ENCODE measurements around the gene SLC34A3.
"Not testable (repeated sequence)": the region's sequence is repeated elsewhere in the genome, so short reads cannot be mapped to it uniquely, and the experiment has no call there.

Gene SLC34A3

GRCh38 chr9:137262173-137262908 lies 31.6 kb downstream of the SLC34A3 start:
- not testable (repeated sequence) for DNase-seq; H3K36me3 Mint-ChIP-seq (ENCODE audit: low read depth); ATAC-seq; H3K4me1 Mint-ChIP-seq; H3K9me3 Mint-ChIP-seq; H3K27me3 Mint-ChIP-seq; H3K27ac Mint-ChIP-seq; H3K4me3 Mint-ChIP-seq

GRCh38 chr9:137262909-137263285 lies 32.2 kb downstream of the SLC34A3 start:
- ATAC-seq, result no peak
- Mint-ChIP-seq H3K36me3 (ENCODE audit: low read depth) (peaks cover 14% of the 10 kb centered on the region), H3K27ac (no peak overlapping the region)

GRCh38 chr9:137263506-137263905 lies 32.8 kb downstream of the SLC34A3 start:
- H3K4me3 Mint-ChIP-seq, result no peak overlapping the region
- H3K27ac Mint-ChIP-seq, result no peak overlapping the region
- peaks cover under 1% of the 10 kb centered on the region for H3K4me1 Mint-ChIP-seq
- H3K36me3 Mint-ChIP-seq (ENCODE audit: low read depth), result peaks cover 17% of the 10 kb centered on the region
- H3K27me3 Mint-ChIP-seq, result no peaks in the 10 kb centered on the region
- no peak for ATAC-seq
- no peak for DNase-seq
- no peaks in the 10 kb centered on the region for H3K9me3 Mint-ChIP-seq

More at GRCh38 chr9:137262909-137263285, 32.2 kb downstream of the SLC34A3 start:
- no peak for DNase-seq
- no peaks in the 10 kb centered on the region for H3K4me1 Mint-ChIP-seq
- no peaks in the 10 kb centered on the region for H3K27me3 Mint-ChIP-seq
- H3K9me3 Mint-ChIP-seq, result no peaks in the 10 kb centered on the region
- H3K4me3 Mint-ChIP-seq, result no peak overlapping the region

- DNase-seq (no peak), ATAC-seq (no peak)
- Mint-ChIP-seq H3K27me3 (no peaks in the 10 kb centered on the region), H3K9me3 (no peaks in the 10 kb centered on the region), H3K27ac (no peak overlapping the region), H3K4me3 (no peak overlapping the region), H3K4me1 (peaks cover 2% of the 10 kb centered on the region), H3K36me3 (ENCODE audit: low read depth) (peaks cover 19% of the 10 kb centered on the region)
These were observed 33.4 kb downstream of the SLC34A3 start for GRCh38 chr9:137264067-137264466.

GRCh38 chr9:137265496-137266161 lies 34.9 kb downstream of the SLC34A3 start:
- no peak overlapping the region for H3K27ac Mint-ChIP-seq
- H3K36me3 Mint-ChIP-seq (ENCODE audit: low read depth), result peaks cover 27% of the 10 kb centered on the region

GRCh38 chr9:137266162-137266527 lies 35.4 kb downstream of the SLC34A3 start:
- Mint-ChIP-seq H3K36me3 (ENCODE audit: low read depth) (peaks cover 27% of the 10 kb centered on the region), H3K27ac (no peak overlapping the region), H3K27me3 (no peaks in the 10 kb centered on the region), H3K9me3 (no peaks in the 10 kb centered on the region), H3K4me3 (no peak overlapping the region), H3K4me1 (peaks cover 10% of the 10 kb centered on the region)
- ATAC-seq (no peak), DNase-seq (no peak)

More at GRCh38 chr9:137265496-137266161, 34.9 kb downstream of the SLC34A3 start:
- Mint-ChIP-seq H3K9me3 (no peaks in the 10 kb centered on the region), H3K4me1 (peaks cover 5% of the 10 kb centered on the region), H3K27me3 (no peaks in the 10 kb centered on the region), H3K4me3 (no peak overlapping the region)
- no peak for ATAC-seq
- DNase-seq, result no peak

GRCh38 chr9:137266585-137267453 lies 36.1 kb downstream of the SLC34A3 start:
- Mint-ChIP-seq H3K27ac (no peak overlapping the region), H3K27me3 (no peaks in the 10 kb centered on the region), H3K36me3 (ENCODE audit: low read depth) (peaks cover 27% of the 10 kb centered on the region), H3K4me3 (no peak overlapping the region), H3K4me1 (peaks cover 15% of the 10 kb centered on the region), H3K9me3 (no peaks in the 10 kb centered on the region)
- DNase-seq, result no peak
- ATAC-seq, result no peak

GRCh38 chr9:137267933-137268355 lies 37.2 kb downstream of the SLC34A3 start:
- Mint-ChIP-seq H3K27ac (no peak overlapping the region), H3K36me3 (ENCODE audit: low read depth) (peaks cover 27% of the 10 kb centered on the region), H3K4me1 (peaks cover 15% of the 10 kb centered on the region), H3K9me3 (no peaks in the 10 kb centered on the region), H3K27me3 (no peaks in the 10 kb centered on the region), H3K4me3 (no peak overlapping the region)
- DNase-seq (no peak), ATAC-seq (no peak)

- peaks cover 15% of the 10 kb centered on the region for H3K4me1 Mint-ChIP-seq
- H3K4me3 Mint-ChIP-seq, result no peak overlapping the region
- ATAC-seq (no peak), DNase-seq (no peak)
- no peaks in the 10 kb centered on the region for H3K9me3 Mint-ChIP-seq
- H3K27me3 Mint-ChIP-seq, result no peaks in the 10 kb centered on the region
- peaks cover 27% of the 10 kb centered on the region for H3K36me3 Mint-ChIP-seq (ENCODE audit: low read depth)
- H3K27ac Mint-ChIP-seq, result no peak overlapping the region
These were observed 38.0 kb downstream of the SLC34A3 start for GRCh38 chr9:137268538-137269201.

GRCh38 chr9:137269231-137269772 lies 38.6 kb downstream of the SLC34A3 start:
- no peaks in the 10 kb centered on the region for H3K9me3 Mint-ChIP-seq
- H3K36me3 Mint-ChIP-seq (ENCODE audit: low read depth), result peaks cover 25% of the 10 kb centered on the region
- H3K27ac Mint-ChIP-seq, result no peak overlapping the region
- no peaks in the 10 kb centered on the region for H3K27me3 Mint-ChIP-seq
- H3K4me3 Mint-ChIP-seq, result no peak overlapping the region
- DNase-seq, result no peak
- H3K4me1 Mint-ChIP-seq, result peaks cover 15% of the 10 kb centered on the region
- no peak for ATAC-seq

- no peak overlapping the region for H3K4me3 Mint-ChIP-seq
- no peak overlapping the region for H3K27ac Mint-ChIP-seq
- ATAC-seq, result peak; percentile 35
- peaks cover 24% of the 10 kb centered on the region for H3K4me1 Mint-ChIP-seq
- H3K27me3 Mint-ChIP-seq, result no peaks in the 10 kb centered on the region
- no peaks in the 10 kb centered on the region for H3K9me3 Mint-ChIP-seq
- H3K36me3 Mint-ChIP-seq (ENCODE audit: low read depth), result peaks cover 23% of the 10 kb centered on the region
- DNase-seq, result peak; percentile 41
These were observed 40.4 kb downstream of the SLC34A3 start for GRCh38 chr9:137270929-137271695.

GRCh38 chr9:137271696-137272076 lies 41.0 kb downstream of the SLC34A3 start:
- H3K4me1 Mint-ChIP-seq, result peaks cover 27% of the 10 kb centered on the region
- no peaks in the 10 kb centered on the region for H3K27me3 Mint-ChIP-seq
- no peaks in the 10 kb centered on the region for H3K9me3 Mint-ChIP-seq
- DNase-seq (no peak), ATAC-seq (no peak)
- no peak overlapping the region for H3K27ac Mint-ChIP-seq
- H3K4me3 Mint-ChIP-seq, result no peak overlapping the region
- peaks cover 23% of the 10 kb centered on the region for H3K36me3 Mint-ChIP-seq (ENCODE audit: low read depth)

- H3K27me3 Mint-ChIP-seq, result no peaks in the 10 kb centered on the region
- peaks cover 22% of the 10 kb centered on the region for H3K36me3 Mint-ChIP-seq (ENCODE audit: low read depth)
- ATAC-seq (no peak), DNase-seq (no peak)
- no peaks in the 10 kb centered on the region for H3K9me3 Mint-ChIP-seq
- H3K4me1 Mint-ChIP-seq, result peaks cover 31% of the 10 kb centered on the region
- no peak overlapping the region for H3K27ac Mint-ChIP-seq
- H3K4me3 Mint-ChIP-seq, result no peak overlapping the region
These were observed 41.8 kb downstream of the SLC34A3 start for GRCh38 chr9:137272241-137273094.
